Mucosa of descending colon (tissue), 3 donors: ENCODE results near the gene QKI. TPM values are rescaled to one million over a fixed set of nuclear protein-coding genes. Genes with fewer than 3 reads are reported as not detected.

ENCODE experiments used
- ATAC-seq: fragments of 200-7000 bp; cut with Tn5 transposase; one replicate; pipeline ENCODE4 v1.9.1; 2020; ENCODE audit warnings: mild to moderate bottlenecking, moderate library complexity
- DNase-seq, 3 donors: peaks; one replicate each; pipeline ENCODE4 v3.0.0-alpha.2; 2020
- H3K36me3 ChIP-seq: fragments of 200-600 bp; one replicate; pipeline ENCODE4 v1.8.0; 2021; ENCODE audit warnings: low read depth, mild to moderate bottlenecking
- H3K4me1 ChIP-seq: fragments of 200-600 bp; one replicate; pipeline ENCODE4 v1.8.0; 2021; ENCODE audit warnings: low read depth, mild to moderate bottlenecking
- H3K4me3 ChIP-seq: fragments of 200-600 bp; one replicate; pipeline ENCODE4 v1.8.0; 2021; ENCODE audit warnings: mild to moderate bottlenecking
- H3K9me3 ChIP-seq: fragments of 200-600 bp; one replicate; pipeline ENCODE4 v1.8.0; 2021; ENCODE audit warnings: mild to moderate bottlenecking
- CTCF ChIP-seq: fragments of 200-600 bp; IDR thresholded peaks from one replicate; pipeline ENCODE4 v1.8.0; 2022; ENCODE audit warnings: antibody characterized with exemption, mild to moderate bottlenecking
- intact Hi-C, 2 donors: fragments of 100-400 bp; cut with DNase I in 1 of 2; cut with micrococcal nuclease in 1 of 2; formaldehyde crosslinking; loops; one replicate each; pipeline versions ENCODE4 v1.11.0 to v1.11.1; 2022; cut with DNase I, micrococcal nuclease
- total RNA-seq, 3 donors: library from RNA; stranded (reverse); fragmentation: NEBNext Ultra II Directional in 2 of 3; extraction: Animal tissue kit (Norgen Biotek cat#: 25700) in 2 of 3; gene quantifications; one replicate each; pipeline versions ENCODE4 v1.2.1 to v1.2.4, GENCODE V29; 2021 to 2023
- donor health status: DM: no; HTN: no; CAD: no; lungs with moderate emphysema.
- donor health status: DM: no; HTN: no; CAD: no.
- donor health status: DM: no; HTN: yes; CAD: no.

QKI gene
- total RNA-seq, 3 donors from 2014 or later: 11.3 to 129 (median 35.8) TPM

GRCh38 chr6:163613668-163614067 lies 199.2 kb downstream of the QKI start:
- DNase-seq: no peak
- H3K9me3 ChIP-seq: no peaks in the 10 kb centered on the region
- no peaks in the 10 kb centered on the region for H3K4me1 ChIP-seq
- H3K36me3 ChIP-seq: no peaks in the 10 kb centered on the region
- H3K4me3 ChIP-seq: no peak overlapping the region
- no peak for ATAC-seq
- no peak for TF ChIP-seq CTCF
- intact Hi-C loops: no loop called here

GRCh38 chr6:163616452-163616851 lies 201.9 kb downstream of the QKI start:
- intact Hi-C loops: no loop called here
- ATAC-seq: no peak

GRCh38 chr6:163617549-163617948 lies 203.0 kb downstream of the QKI start:
- intact Hi-C loops: no loop called here
- DNase-seq (no peak), ATAC-seq (no peak)
- TF ChIP-seq CTCF: no peak
- Histone ChIP-seq H3K4me3 (no peak overlapping the region), H3K4me1 (no peaks in the 10 kb centered on the region), H3K36me3 (no peaks in the 10 kb centered on the region), H3K9me3 (no peaks in the 10 kb centered on the region)

More at GRCh38 chr6:163616452-163616851, 201.9 kb downstream of the QKI start:
- H3K4me1 ChIP-seq: no peaks in the 10 kb centered on the region
- H3K9me3 ChIP-seq: no peaks in the 10 kb centered on the region
- no peak for DNase-seq
- H3K4me3 ChIP-seq: no peak overlapping the region
- no peak for TF ChIP-seq CTCF
- no peaks in the 10 kb centered on the region for H3K36me3 ChIP-seq

- Histone ChIP-seq H3K4me1 (no peaks in the 10 kb centered on the region), H3K36me3 (no peaks in the 10 kb centered on the region), H3K9me3 (no peaks in the 10 kb centered on the region), H3K4me3 (no peak overlapping the region)
- no peak for ATAC-seq
- intact Hi-C loops: no loop called here
- no peak for TF ChIP-seq CTCF
- DNase-seq: no peak
These were observed 205.6 kb downstream of the QKI start for GRCh38 chr6:163620101-163620500.

- H3K4me1 ChIP-seq: no peaks in the 10 kb centered on the region
- H3K4me3 ChIP-seq: no peak overlapping the region
- no peaks in the 10 kb centered on the region for H3K9me3 ChIP-seq
- TF ChIP-seq CTCF: no peak
- no peak for ATAC-seq
- H3K36me3 ChIP-seq: no peaks in the 10 kb centered on the region
- intact Hi-C loops: no loop called here
- DNase-seq: no peak
These were observed 206.3 kb downstream of the QKI start for GRCh38 chr6:163620670-163621330.

GRCh38 chr6:163625265-163625664 lies 210.7 kb downstream of the QKI start:
- no peak for DNase-seq
- Histone ChIP-seq H3K36me3 (no peaks in the 10 kb centered on the region), H3K4me1 (no peaks in the 10 kb centered on the region), H3K9me3 (no peaks in the 10 kb centered on the region), H3K4me3 (no peak overlapping the region)
- TF ChIP-seq CTCF: no peak
- intact Hi-C loops: no loop called here
- no peak for ATAC-seq
